Hepatocyte (in vitro differentiated cells): ENCODE results near the gene NEK1.
"Not testable (repeated sequence)": the region's sequence is repeated elsewhere in the genome, so short reads cannot be mapped to it uniquely, and the experiment has no call there.

ENCODE experiments used
- CTCF ChIP-seq: fragments of 200-600 bp; sonication (generic); IDR thresholded peaks from 2 replicates; pipeline ENCODE4 v1.5.1; 2016; ENCODE audit warnings: antibody characterized with exemption, mild to moderate bottlenecking; ENCODE audit not compliant: poor library complexity
- EZH2 ChIP-seq: fragments of 200-600 bp; sonication (generic); IDR thresholded peaks from 2 replicates; pipeline ENCODE4 v1.6.1; 2016; ENCODE audit warnings: antibody characterized with exemption, mild to moderate bottlenecking, borderline replicate concordance
- EZH2phosphoT487 ChIP-seq: fragments of 200-600 bp; sonication (generic); IDR thresholded peaks from one replicate; pipeline ENCODE4 v1.6.1; 2018; ENCODE audit warnings: antibody characterized with exemption, mild to moderate bottlenecking, low read depth, moderate library complexity; ENCODE audit not compliant: unreplicated experiment, severe bottlenecking

- TF ChIP-seq CTCF, EZH2, EZH2phosphoT487: not testable (repeated sequence)
Measured at GRCh38 chr4:169570266-169570665, 42.1 kb downstream of the NEK1 start.
